ENCODE data around the gene NLGN4X.
"Not testable (repeated sequence)": the region's sequence is repeated elsewhere in the genome, so short reads cannot be mapped to it uniquely, and the experiment has no call there.

Gene NLGN4X

GRCh38 chrX:5959286-5959685, 269.4 kb downstream of the NLGN4X start:
- Histone ChIP-seq H3K27me3 (ENCODE audit: insufficient read depth, low read length) (no peaks in the 10 kb centered on the region), H2AFZ (ENCODE audit: low read length, unreplicated experiment) (no peak overlapping the region), H3K4me3 (ENCODE audit: low read depth, low read length) (no peak overlapping the region), H3K36me3 (ENCODE audit: insufficient read depth, low read length) (no peaks in the 10 kb centered on the region), H3K4me1 (ENCODE audit: control insufficient read depth, insufficient read depth, low read length, unreplicated experiment) (no peaks in the 10 kb centered on the region), H3K27ac (ENCODE audit: low read depth, low read length) (no peak overlapping the region), H3K79me2 (ENCODE audit: control insufficient read depth, insufficient read depth, low read length, unreplicated experiment) (no peaks in the 10 kb centered on the region)

GRCh38 chrX:5958523-5958922, 270.1 kb downstream of the NLGN4X start:
- Histone ChIP-seq H3K27ac (ENCODE audit: low read depth, low read length) (no peak overlapping the region), H3K79me2 (ENCODE audit: control insufficient read depth, insufficient read depth, low read length, unreplicated experiment) (no peaks in the 10 kb centered on the region), H2AFZ (ENCODE audit: low read length, unreplicated experiment) (no peak overlapping the region), H3K36me3 (ENCODE audit: insufficient read depth, low read length) (no peaks in the 10 kb centered on the region), H3K4me1 (ENCODE audit: control insufficient read depth, insufficient read depth, low read length, unreplicated experiment) (no peaks in the 10 kb centered on the region), H3K4me3 (ENCODE audit: low read depth, low read length) (no peak overlapping the region), H3K27me3 (ENCODE audit: insufficient read depth, low read length) (no peaks in the 10 kb centered on the region)

- Histone ChIP-seq H3K36me3 (ENCODE audit: insufficient read depth, low read length) (no peaks in the 10 kb centered on the region), H3K4me1 (ENCODE audit: control insufficient read depth, insufficient read depth, low read length, unreplicated experiment) (no peaks in the 10 kb centered on the region), H3K27me3 (ENCODE audit: insufficient read depth, low read length) (no peaks in the 10 kb centered on the region), H3K27ac (ENCODE audit: low read depth, low read length) (no peak overlapping the region), H3K4me3 (ENCODE audit: low read depth, low read length) (no peak overlapping the region), H2AFZ (ENCODE audit: low read length, unreplicated experiment) (no peak overlapping the region), H3K79me2 (ENCODE audit: control insufficient read depth, insufficient read depth, low read length, unreplicated experiment) (no peaks in the 10 kb centered on the region)
Observed at GRCh38 chrX:5957506-5957905, 271.2 kb downstream of the NLGN4X start.

- Histone ChIP-seq H3K36me3 (ENCODE audit: insufficient read depth, low read length) (no peaks in the 10 kb centered on the region), H3K79me2 (ENCODE audit: control insufficient read depth, insufficient read depth, low read length, unreplicated experiment) (no peaks in the 10 kb centered on the region), H3K27ac (ENCODE audit: low read depth, low read length) (no peak overlapping the region), H2AFZ (ENCODE audit: low read length, unreplicated experiment) (no peak overlapping the region), H3K4me3 (ENCODE audit: low read depth, low read length) (no peak overlapping the region), H3K4me1 (ENCODE audit: control insufficient read depth, insufficient read depth, low read length, unreplicated experiment) (no peaks in the 10 kb centered on the region), H3K27me3 (ENCODE audit: insufficient read depth, low read length) (no peaks in the 10 kb centered on the region)
Observed at GRCh38 chrX:5936438-5936837, 292.2 kb downstream of the NLGN4X start.

GRCh38 chrX:5928224-5928623, 300.4 kb downstream of the NLGN4X start:
- Histone ChIP-seq H3K27me3 (ENCODE audit: insufficient read depth, low read length) (no peaks in the 10 kb centered on the region), H2AFZ (ENCODE audit: low read length, unreplicated experiment) (no peak overlapping the region), H3K4me3 (ENCODE audit: low read depth, low read length) (no peak overlapping the region), H3K36me3 (ENCODE audit: insufficient read depth, low read length) (no peaks in the 10 kb centered on the region), H3K4me1 (ENCODE audit: control insufficient read depth, insufficient read depth, low read length, unreplicated experiment) (no peaks in the 10 kb centered on the region), H3K27ac (ENCODE audit: low read depth, low read length) (no peak overlapping the region), H3K79me2 (ENCODE audit: control insufficient read depth, insufficient read depth, low read length, unreplicated experiment) (no peaks in the 10 kb centered on the region)

GRCh38 chrX:5916945-5917344, 311.7 kb downstream of the NLGN4X start:
- Histone ChIP-seq H3K36me3 (ENCODE audit: insufficient read depth, low read length) (no peaks in the 10 kb centered on the region), H3K4me1 (ENCODE audit: control insufficient read depth, insufficient read depth, low read length, unreplicated experiment) (no peaks in the 10 kb centered on the region), H3K27me3 (ENCODE audit: insufficient read depth, low read length) (no peaks in the 10 kb centered on the region), H3K79me2 (ENCODE audit: control insufficient read depth, insufficient read depth, low read length, unreplicated experiment) (no peaks in the 10 kb centered on the region), H2AFZ (ENCODE audit: low read length, unreplicated experiment) (no peak overlapping the region), H3K27ac (ENCODE audit: low read depth, low read length) (no peak overlapping the region), H3K4me3 (ENCODE audit: low read depth, low read length) (no peak overlapping the region)

DNA sequence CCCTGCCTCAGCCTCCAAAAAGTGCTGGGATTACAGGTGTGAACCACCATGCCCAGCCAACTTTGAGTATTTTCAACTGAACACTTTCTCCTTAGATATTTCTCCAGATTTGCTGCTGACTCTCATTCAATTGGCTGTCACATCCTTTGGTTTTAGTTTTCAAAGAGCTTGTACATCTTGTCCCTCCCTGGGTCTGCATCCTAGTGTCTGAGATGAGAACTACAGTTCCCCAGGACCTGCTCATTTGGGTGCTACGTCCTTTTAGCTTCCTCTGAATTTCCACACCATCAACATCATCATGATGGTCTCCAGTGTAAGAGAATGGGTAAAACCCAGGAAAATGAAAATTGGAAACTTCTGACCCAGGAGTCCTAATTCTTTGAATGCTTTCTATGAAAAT, 312.9 kb downstream of the NLGN4X start:
- Histone ChIP-seq H3K27ac (ENCODE audit: low read depth, low read length) (no peak overlapping the region), H3K4me1 (ENCODE audit: control insufficient read depth, insufficient read depth, low read length, unreplicated experiment) (no peaks in the 10 kb centered on the region), H3K79me2 (ENCODE audit: control insufficient read depth, insufficient read depth, low read length, unreplicated experiment) (no peaks in the 10 kb centered on the region), H2AFZ (ENCODE audit: low read length, unreplicated experiment) (no peak overlapping the region), H3K36me3 (ENCODE audit: insufficient read depth, low read length) (no peaks in the 10 kb centered on the region), H3K27me3 (ENCODE audit: insufficient read depth, low read length) (no peaks in the 10 kb centered on the region), H3K4me3 (ENCODE audit: low read depth, low read length) (no peak overlapping the region)

DNA sequence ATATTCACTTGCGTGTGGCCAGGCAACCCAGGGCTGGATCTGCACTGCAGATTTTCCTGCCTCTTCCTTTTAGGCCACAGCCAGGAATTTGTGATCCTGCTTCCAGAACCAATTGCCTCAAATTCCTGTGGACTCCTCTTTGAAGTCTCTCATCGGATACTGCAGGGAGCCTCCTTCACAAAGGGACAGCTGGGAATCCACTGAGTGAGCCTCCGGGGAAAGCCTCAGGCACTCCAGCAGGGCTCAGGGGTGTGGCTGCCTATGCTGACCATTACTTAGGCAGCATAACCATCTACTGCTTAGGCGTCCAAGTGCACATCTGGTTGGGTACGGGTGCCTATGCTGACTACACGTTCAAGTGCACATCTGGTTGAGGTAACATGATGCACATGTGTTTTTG, 321.5 kb downstream of the NLGN4X start:
- no peak overlapping the region for H2AFZ ChIP-seq (ENCODE audit: low read length, unreplicated experiment)
- H3K4me3 ChIP-seq (ENCODE audit: low read depth, low read length), result no peak overlapping the region
- no peaks in the 10 kb centered on the region for H3K36me3 ChIP-seq (ENCODE audit: insufficient read depth, low read length)
- H3K4me1 ChIP-seq (ENCODE audit: control insufficient read depth, insufficient read depth, low read length, unreplicated experiment), result no peaks in the 10 kb centered on the region
- no peaks in the 10 kb centered on the region for H3K79me2 ChIP-seq (ENCODE audit: control insufficient read depth, insufficient read depth, low read length, unreplicated experiment)
- no peak overlapping the region for H3K27ac ChIP-seq (ENCODE audit: low read depth, low read length)
- no peaks in the 10 kb centered on the region for H3K27me3 ChIP-seq (ENCODE audit: insufficient read depth, low read length)

- H3K27me3 ChIP-seq (ENCODE audit: insufficient read depth, low read length); H2AFZ ChIP-seq (ENCODE audit: low read length, unreplicated experiment); H3K4me1 ChIP-seq (ENCODE audit: control insufficient read depth, insufficient read depth, low read length, unreplicated experiment); H3K27ac ChIP-seq (ENCODE audit: low read depth, low read length); H3K4me3 ChIP-seq (ENCODE audit: low read depth, low read length); H3K36me3 ChIP-seq (ENCODE audit: insufficient read depth, low read length); H3K79me2 ChIP-seq (ENCODE audit: control insufficient read depth, insufficient read depth, low read length, unreplicated experiment): not testable (repeated sequence)
Observed at GRCh38 chrX:5903586-5904190, 325.0 kb downstream of the NLGN4X start.

DNA sequence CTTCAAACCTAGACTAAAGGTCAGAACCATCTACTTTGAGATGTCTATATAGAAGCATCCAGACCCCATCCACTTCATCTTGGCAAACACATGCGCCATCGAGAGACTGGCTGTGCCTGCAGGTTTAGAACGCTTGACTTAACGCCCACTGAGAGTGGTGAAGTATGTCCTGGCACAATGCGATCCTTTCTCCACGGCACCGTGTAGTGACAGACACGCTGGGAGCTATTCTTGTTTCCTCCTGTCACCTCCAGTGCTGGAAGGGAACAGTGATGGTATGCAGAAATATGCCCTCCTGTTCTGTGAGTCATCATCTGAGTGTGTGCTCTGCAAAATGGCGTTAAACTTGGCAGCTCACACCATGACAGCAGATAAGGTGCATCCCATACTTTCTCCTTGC, 330.2 kb downstream of the NLGN4X start:
- H3K27me3 ChIP-seq (ENCODE audit: insufficient read depth, low read length), result no peaks in the 10 kb centered on the region
- H3K27ac ChIP-seq (ENCODE audit: low read depth, low read length), result no peak overlapping the region
- no peaks in the 10 kb centered on the region for H3K36me3 ChIP-seq (ENCODE audit: insufficient read depth, low read length)
- H2AFZ ChIP-seq (ENCODE audit: low read length, unreplicated experiment), result no peak overlapping the region
- no peak overlapping the region for H3K4me3 ChIP-seq (ENCODE audit: low read depth, low read length)
- no peaks in the 10 kb centered on the region for H3K79me2 ChIP-seq (ENCODE audit: control insufficient read depth, insufficient read depth, low read length, unreplicated experiment)
- H3K4me1 ChIP-seq (ENCODE audit: control insufficient read depth, insufficient read depth, low read length, unreplicated experiment), result no peaks in the 10 kb centered on the region

DNA sequence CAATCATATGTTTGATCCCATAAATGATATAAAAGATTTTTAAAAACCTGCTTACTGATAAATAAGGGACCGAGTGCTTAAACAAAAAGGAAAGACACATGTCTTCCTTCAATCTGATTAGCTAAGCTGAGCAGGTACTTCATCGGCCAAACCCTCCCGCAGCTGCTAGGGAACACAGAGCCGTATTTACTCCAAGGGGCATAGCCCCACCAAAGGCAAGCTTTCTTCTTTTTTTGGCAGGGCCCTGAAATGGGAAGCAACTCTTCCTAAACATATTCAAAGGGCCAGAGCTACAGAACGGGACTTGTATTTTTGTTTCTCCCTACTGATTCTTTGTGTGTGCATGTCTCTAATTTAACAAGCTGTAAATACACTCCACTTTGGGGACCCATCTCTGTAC, 337.3 kb downstream of the NLGN4X start:
- Histone ChIP-seq H3K36me3 (ENCODE audit: insufficient read depth, low read length) (no peaks in the 10 kb centered on the region), H3K79me2 (ENCODE audit: control insufficient read depth, insufficient read depth, low read length, unreplicated experiment) (no peaks in the 10 kb centered on the region), H3K4me1 (ENCODE audit: control insufficient read depth, insufficient read depth, low read length, unreplicated experiment) (no peaks in the 10 kb centered on the region), H3K4me3 (ENCODE audit: low read depth, low read length) (no peak overlapping the region), H3K27me3 (ENCODE audit: insufficient read depth, low read length) (no peaks in the 10 kb centered on the region), H2AFZ (ENCODE audit: low read length, unreplicated experiment) (no peak overlapping the region), H3K27ac (ENCODE audit: low read depth, low read length) (no peak overlapping the region)

Data from ACC112 (cell line).